HG03521 (cell line): ENCODE results near the gene KNDC1.

Experiments used
- ATAC-seq: cut with Tn5 transposase; IDR thresholded peaks from one replicate; pipeline ENCODE4 v1.9.1; 2021; ENCODE audit warnings: mild to moderate bottlenecking, moderate library complexity; ENCODE audit not compliant: unreplicated experiment

The KNDC1 gene

DNA sequence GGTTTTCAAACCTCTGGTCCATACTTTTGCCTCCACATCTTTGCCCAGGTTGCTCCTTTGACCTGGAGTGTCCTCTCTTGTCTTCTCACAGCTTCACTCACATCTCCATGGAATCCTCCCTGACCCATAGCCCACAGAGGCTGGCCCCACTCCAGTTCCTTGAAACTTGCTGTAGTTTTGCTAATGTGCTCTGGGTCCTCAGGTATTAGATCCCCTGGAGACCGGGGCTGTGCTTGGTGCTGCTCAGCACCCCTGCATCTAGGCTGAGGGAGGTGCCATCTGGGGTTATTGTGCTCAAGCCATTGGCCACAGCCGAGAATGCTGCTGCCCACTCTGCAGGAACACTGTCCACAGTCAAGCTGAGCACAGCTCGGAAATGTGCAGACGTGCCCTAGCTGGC, 16.5 kb downstream of the KNDC1 start:
- no peak for ATAC-seq

DNA sequence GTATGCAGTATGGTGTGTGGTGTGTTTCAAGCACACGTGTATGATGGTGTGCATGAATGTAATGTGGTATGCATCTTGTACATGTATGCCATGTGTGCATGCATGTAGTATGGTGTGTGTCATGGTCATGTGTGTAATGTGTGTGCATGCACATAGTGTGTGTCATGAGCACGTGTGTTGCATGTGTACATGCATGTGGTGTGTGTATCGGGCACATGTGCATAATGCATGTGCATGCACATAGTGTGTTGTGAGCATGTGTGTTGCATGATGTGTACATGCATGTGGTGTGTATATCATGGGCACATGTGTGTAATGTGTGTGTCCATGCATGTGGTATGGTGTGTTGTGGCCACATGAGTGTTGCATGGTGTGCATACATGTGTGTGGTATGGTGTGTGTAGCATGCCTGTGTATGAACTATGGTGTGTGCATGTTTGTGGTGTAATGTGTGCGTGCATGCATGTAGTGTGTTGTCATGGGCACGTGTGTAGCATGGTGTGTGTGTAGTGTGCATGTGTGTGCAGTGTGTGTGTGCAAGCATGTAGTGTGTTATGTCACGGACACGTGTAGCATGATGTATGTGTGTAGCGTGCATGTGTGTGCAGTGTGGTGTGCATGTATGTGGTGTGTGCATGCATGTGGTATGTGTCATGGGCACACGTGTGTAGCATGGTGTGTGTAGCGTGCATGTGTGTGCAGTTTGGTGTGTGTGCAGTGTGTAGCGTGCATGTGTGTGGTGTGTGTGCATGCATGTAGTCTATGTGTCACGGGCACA, 17.6 kb downstream of the KNDC1 start:
- no peak for ATAC-seq

DNA sequence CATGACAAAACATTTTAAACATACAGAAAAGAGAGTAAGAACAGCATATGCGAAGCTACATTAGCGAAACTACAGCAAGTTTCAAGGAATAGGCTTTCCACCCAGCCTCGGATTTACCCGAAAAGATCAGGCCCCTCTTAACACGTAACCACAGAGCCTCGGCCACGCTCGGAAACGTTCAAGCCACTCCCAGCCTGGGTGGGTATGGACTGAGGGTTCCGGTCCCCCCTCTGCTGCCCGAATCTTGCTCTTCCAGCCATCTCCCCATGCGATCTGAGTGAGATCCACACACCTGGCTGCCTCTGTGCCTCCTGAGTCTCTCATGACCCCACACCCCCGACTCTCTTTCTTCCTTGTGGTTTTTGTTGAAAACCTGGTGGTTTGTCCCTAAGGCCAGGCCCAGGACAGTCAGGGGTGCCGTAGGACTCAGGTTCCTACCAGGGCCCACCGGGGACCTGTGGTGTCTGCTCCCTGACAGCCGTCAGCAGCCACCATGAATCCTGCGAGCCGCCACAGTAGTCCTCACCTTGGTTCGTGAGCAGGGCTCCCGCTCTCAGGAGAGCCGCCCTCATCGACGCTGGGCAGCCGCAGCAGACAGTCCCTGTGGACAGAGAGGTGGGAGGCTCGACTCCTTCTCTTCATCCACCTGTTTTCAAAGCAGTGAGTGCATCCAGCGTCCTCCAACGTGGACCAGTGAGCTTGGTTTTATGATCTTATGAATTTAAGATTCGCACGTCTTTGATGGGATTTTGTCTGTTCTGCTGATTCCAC, 18.5 kb downstream of the KNDC1 start:
- ATAC-seq: no peak

DNA sequence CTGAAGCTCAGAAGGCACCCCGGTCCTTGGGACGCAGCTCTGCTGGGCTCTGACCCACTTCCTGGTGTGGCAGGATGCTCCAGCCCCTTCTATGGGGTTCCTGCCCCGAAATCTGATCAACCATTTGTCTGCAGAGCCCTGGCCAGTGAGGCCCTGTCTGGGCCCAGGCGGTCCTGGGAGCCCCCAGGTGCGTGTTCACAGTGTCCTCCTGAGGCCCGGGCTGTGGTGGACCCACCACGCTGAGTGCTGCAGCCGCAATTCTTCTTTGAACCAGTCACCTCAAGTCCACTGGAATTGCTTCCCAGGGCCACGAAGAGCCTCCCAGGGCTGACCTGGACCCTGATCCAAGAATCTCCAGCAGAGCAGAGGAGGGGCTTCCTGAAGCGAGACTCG, 19.1 kb downstream of the KNDC1 start:
- no peak for ATAC-seq

DNA sequence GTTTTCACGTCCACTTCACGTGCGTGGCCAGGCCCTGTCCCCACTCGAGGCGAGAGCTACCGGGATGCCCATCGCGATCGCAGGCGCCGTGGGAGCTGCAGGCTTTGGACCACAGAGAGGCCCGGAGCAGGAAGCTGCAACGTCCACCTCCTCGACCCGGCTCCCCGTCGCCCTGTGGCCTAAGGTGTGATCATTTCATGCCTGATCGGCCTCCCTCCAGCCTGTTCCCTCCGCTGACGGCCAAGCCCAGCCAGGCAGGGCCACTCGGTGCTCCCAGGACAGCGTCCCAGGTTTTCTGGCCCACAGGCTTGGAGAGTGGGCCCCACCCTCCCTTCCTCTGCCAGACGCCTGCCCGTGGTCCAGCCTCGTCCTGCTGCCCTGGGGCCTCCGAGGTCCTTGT, 19.6 kb downstream of the KNDC1 start:
- ATAC-seq: no peak

DNA sequence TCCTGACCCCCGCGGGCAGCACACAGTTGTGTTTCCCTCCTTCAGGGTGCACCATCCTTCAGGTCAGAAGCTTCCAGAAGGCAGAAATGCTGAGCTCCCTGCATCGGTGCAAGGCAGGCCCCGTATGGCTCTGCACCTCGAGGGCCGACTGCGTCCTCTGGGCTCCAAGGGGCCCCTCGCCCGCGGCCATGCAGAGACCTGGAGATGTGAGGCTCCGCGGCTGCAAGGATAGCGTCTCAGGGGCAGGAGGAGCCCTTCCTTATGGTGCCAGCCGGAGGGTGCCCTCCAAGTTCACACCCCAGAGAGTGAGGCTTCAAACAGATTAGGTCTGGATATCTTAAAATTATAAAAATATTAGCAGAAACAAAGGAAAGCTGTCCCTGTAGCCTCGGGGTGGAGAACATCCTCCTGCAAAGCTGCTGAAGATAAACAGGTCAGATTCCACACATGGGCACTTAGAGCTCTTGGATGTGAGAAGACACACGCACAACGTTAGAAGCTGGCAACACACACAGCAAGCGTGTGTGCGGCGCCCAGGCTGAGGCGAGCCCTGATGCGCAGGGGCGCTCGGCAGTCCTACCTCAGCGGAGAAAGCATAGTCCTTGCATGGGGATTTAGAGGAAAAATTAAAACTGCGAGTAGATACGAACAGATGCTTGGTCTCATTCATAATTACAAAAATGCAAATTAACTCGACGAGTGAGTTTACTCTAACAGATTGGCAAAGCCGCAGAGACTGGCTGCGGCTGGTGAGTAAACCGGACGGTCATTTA, 20.4 kb downstream of the KNDC1 start:
- ATAC-seq: no peak

DNA sequence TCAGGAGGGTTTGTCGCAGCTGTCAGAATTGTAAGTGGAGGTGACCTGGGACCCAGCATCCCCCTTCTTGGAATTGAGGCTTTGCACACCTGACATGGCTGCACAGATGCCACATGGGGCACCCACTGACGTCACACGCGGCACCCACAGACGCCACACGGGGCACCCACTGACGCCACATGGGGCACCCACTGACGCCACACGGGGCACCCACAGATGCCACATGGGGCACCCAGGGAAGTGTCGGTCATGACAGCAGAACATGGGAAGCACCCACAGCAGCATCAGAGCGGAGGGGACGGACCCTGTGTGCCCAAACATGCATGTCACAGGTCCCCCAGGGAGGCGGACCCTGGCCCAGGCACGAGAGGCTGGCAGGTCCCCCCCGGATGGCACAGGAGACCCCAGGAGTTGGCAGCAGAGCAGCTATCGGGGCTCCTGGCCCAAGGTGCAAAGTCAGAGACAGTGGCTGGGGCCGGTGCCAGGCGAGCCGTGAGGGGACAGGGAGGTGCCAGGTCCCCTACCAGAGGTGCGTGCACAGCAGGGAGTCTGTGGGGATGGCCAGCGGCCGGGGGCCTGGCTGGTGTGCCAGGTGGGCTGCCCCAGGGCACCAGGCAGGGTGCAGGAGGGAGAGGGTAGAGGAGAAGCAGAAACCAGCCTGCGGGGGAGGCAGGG, 21.1 kb downstream of the KNDC1 start:
- ATAC-seq: no peak

DNA sequence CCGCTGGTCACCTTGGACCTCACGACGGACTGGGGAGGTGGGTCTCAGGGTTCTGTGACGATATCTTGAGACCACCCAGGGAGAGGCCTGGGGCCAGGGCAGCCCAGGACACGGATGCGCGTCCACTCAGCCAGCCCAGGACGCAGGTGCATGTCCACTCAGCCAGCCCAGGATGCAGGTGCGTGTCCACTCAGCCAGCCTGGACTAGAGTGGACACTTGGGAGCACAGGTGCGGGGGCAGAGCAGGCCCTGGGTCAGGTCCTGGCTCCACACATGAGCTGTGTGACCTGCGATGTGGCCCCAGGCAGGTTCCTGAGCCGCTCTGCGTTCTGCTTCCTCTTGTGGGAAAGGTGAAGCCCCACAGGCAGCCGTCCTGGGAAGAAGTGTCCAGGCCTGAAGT, 22.2 kb downstream of the KNDC1 start:
- no peak for ATAC-seq

DNA sequence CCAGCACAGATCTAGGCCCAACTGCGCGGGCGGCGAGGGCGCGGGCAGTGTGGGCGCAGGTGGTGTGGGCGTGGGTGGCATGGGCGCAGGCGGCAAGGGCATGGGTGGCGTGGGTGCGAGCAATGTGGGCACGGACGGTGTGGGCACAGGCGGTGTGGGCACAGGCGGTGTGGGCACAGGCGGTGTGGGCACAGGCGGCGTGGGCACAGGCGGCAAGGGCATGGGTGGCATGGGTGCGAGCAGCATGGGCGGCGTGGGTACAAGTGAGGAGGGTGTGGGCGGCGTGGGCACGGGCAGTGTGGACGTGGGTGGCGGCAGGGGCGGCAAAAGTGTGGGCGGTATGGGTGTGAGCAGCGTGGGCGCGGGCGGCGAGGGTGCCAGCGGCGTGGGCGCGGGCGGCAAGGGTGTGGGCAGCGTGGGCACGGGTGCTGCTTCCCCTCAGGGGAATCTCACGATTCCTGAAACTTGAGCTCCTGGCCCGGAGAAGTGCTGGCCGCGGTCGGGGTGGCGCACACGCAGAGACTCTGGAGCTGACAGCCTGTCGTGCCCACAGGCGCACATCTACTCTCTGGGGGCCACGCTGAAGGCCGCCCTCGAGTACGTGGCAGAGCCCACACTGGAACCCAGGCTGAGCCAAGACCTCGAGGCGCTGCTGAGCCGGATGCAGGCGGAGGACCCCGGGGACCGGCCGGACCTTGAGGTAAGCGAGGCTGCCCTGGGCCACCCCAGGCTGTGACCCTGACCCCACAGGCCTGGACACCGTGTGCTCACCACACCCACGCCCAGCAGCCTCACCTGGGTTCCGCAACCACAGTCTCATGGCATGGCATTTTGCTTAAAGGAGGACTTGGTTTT, 23.0 kb downstream of the KNDC1 start:
- no peak for ATAC-seq

DNA sequence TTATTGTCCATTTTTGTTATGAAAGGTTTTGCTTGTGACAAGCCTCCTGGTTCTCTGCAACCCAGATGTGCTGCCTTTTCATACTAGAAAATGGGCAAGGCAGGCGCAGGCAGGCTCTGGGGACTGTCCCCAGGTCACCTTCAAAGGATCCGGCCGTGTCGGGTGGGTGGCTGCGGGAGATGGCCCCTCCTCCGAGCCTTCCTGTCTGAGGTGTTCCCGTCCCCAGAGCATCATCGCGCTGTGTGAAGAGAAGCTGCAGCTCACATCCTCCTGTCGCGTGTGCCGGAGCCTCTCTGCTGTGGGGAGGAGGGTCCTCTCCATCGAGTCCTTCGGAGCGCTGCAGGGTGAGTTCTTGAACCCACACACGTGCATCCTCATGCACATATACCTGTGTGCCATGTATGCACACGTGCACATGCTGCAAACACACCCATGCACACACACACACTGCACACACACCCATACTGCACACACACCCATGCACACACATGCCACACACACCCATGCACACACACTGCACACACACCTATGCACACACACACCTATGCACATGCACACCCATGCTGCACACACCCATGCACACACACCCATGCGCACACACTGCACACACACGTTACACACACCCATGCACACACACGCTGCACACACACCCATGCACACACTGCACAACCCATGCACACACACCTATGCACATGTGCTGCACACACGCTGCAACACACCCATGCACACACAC, 23.8 kb downstream of the KNDC1 start:
- ATAC-seq: no peak

DNA sequence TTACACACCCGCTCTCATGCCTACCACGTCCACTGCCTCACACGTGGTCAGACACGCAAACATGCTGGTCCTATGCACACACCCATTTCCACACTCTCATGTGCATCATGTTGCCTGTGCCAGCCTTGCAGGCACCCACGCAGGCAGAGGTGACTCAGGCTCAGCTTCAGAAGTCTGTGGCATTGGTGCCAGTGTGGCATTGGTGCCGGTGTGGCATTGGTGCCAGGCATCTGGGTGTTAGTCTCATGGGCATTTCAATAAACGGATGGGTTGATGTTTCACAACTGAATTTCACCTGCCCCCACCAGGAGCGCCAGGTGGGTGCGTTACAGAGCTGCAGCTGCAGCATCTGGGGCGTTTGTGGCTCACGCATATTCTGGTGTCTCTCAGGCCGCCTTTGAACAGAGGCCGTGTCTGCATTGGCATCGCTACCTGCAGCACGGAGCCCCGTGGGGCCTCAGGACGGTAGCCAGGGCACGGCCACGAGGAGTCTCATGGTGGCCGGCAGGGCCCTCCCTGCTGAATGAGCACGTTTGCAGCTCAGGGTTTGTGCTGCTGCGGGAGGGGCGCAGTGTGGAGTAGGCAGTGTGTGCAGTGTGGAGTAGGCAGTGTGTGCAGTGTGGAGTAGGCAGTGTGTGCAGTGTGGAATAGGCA, 24.7 kb downstream of the KNDC1 start:
- ATAC-seq: no peak

DNA sequence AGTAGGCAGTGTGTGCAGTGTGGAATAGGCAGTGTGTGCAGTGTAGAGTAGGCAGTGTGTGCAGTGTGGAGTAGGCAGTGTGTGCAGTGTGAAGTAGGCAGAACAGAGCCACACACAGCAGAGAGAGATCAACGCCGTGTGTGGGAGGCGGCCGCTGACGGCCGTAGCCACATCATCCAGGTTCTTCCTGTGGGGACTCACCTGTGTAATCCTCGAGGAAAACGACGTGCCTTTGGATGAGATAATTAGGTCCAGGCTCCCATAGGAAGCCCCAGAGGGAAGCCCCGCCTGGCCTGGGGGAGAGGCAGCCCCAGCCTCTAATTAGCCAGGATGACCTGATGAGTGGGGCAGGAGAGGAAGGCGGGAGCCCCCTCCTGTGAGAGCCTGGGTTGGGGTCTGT, 25.4 kb downstream of the KNDC1 start:
- no peak for ATAC-seq

DNA sequence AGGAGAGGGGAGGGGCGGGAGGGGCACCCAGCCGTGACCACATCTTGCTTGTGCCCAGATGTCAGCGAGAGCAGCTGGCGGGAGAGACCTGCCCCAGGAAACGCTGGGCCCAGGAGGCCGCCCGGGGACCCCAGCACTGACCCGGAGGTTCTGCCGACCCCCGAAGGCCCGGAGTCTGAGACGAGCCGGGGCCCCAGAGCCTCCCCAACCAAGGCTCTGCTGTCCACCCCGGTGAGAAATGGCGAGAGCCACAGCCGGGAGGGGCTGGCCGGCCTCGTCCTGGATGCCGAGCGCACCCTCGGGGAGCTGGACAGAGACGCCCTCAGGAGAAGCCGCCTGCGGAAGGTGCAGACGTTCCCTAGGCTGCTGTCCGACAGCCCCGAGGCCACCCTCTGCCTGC, 25.9 kb downstream of the KNDC1 start:
- no peak for ATAC-seq

DNA sequence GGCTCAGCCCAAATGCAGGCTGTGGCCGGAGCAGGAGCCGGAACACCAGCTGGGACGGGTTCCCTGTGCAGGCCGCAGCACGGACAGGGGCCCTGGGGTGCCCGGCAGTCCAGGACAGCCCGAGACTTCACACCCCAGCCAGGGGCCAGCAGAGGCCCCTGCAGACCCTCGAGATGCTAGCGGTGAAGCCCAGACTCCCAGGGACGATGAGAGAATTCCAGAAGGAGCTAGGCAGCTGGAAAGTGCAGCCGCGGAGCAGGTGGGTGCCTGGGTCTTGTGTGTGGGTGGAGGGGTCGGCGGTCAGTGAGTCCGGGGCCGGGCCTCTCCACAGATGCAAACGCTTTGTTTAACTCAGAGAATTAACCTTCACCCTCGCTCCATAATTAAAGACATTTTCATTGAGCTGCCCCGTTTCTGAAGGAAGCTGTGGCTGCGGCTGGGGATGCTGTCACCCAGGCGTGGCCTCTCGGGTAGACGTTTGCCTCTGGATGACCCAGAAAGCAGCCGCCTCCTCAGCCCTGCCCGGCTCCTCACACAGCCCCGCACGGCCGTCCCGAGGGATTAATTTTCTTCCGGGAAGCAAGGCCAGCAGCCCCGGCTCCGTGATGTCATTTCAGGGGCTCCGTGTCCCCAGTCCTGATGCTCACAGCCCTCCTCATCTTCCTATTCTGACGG, 26.5 kb downstream of the KNDC1 start:
- no peak for ATAC-seq

DNA sequence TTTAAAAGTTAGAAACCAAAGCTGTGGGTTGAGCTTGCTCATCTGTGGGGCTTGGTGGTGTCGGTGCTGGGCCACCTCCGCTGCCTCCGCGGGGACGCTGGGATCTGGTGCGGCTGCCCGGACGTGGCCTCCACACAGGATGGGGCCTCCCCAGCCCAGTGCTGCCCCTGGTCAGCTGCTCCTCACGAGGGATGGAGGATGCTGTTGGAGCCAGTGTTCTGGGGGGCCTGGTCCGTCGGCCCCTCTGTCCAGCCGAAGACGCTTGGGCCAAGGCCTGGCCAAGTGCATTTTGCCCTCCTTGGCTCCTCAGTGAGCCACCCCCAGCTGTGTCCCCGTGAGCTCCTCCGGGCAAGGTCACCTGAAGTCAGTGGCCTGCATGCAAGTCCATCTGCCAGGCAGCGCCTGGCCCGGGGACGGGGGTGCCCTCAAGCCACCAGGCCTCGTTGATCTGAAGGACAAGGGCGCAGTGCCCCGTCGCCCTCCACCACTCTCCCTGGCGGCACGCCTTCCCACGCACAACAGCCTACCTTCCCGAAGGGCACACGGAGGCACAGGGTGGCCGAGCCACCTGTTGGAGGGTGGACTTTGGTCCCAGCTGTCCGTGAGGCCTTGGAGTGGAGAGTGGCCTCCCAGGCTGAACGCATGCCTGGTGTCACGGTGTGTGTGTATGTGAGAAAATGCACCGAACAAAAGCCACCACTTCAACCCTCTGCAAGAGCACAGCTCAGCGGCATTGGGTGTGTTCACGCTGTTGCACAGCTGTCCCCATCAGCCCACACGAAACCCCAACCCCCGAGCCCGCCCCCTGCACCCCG, 27.3 kb downstream of the KNDC1 start:
- ATAC-seq: no peak

DNA sequence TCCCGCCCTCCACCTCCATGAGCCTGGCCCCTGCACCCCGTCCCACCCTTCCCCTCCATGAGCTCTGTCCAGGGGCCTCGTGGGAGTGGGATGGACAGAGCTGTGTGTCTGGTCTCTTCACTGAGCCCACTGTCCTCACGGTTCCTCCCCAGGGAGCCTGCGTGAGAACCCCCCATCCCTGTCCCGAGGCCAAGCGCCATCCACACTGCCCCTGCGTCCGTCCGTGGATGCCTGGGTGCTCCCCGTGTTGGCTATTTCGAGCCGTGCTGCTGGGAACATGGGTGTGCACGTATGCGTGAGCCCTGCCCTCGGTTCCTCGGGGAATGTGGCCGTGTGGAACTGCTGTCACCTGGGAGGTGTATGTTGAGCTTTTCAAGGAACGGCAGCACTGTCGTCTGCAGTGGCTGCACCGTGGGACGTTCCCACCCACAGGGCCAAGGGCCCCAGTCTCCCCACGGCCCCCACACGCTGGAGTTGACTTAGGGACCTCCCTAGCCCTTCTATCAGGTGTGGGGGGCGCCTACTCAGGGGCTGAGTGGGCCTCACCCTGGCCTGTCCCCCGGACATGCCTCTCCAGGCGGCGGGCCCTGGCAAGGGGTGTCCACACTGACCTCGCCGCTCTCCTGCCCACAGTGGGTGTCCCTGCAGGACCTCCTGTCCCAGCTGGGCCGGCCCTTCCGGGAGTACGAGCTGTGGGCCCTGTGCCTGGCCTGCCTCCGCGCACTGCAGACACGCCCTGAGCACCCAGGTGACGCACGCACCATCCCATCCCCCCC, 28.1 kb downstream of the KNDC1 start:
- ATAC-seq: no peak

DNA sequence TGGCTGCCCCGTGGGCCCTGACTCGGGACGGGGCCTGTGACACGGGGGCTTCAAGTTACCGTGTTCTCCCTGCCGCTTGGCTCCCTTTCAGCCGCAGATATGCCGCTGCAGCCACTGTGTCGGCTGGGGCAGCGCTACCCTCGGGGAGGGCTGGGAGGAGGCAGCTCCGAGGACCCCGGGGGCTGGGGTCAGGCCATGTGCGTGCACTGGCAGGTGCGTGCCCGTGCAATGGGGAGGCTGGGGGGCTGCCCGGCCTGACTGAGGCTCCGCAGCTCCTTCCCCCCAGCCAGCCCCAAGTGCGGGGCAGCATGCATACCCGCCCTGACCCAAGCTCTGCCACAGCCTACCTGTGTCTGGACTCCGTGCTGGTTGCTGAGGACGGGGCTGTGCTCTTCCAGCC, 29.2 kb downstream of the KNDC1 start:
- no peak for ATAC-seq
